Peyer's patch (tissue), 4 donors: ENCODE data around the gene ZNF311. TPM values are rescaled to one million over a fixed set of nuclear protein-coding genes. Genes with fewer than 3 reads are reported as not detected.
"Not testable (repeated sequence)": the region's sequence is repeated elsewhere in the genome, so short reads cannot be mapped to it uniquely, and the experiment has no call there.

Experiments used
- DNase-seq, 3 donors: peaks; one replicate each; pipeline ENCODE4 v3.0.0-alpha.2; 2017 to 2019
- H3K27ac ChIP-seq, 4 donors: fragments of 200-600 bp; sonication (generic); one replicate each; pipeline ENCODE4 v1.5.1; 2016 to 2019
- H3K27me3 ChIP-seq, 2 donors: fragments of 200-600 bp; sonication (generic); one replicate each; pipeline ENCODE4 v1.5.1; 2019
- H3K36me3 ChIP-seq, 3 donors: fragments of 200-600 bp; sonication (generic); one replicate each; pipeline ENCODE4 v1.5.1; 2016 to 2019
- H3K4me1 ChIP-seq, 4 donors: fragments of 200-600 bp; sonication (generic); one replicate each; pipeline ENCODE4 v1.5.1; 2016 to 2019
- H3K4me3 ChIP-seq, 4 donors: fragments of 200-600 bp; sonication (generic); 1 replicate in 3 of 4; 2 replicates in 1 of 4; pipeline ENCODE4 v1.5.1; 2016 to 2019; ENCODE audit warnings: mild to moderate bottlenecking in 1 of 4
- H3K9me3 ChIP-seq, 4 donors: fragments of 200-600 bp; sonication (generic); one replicate each; pipeline ENCODE4 v1.5.1; 2016 to 2019; ENCODE audit warnings: mild to moderate bottlenecking in 1 of 4
- CTCF ChIP-seq, 6 experiments: fragments of 450-650 bp in 4 of 6; fragments of 200-600 bp in 2 of 6; sonication (generic) in 1 of 6; IDR thresholded peaks; one replicate each; pipeline ENCODE4 v1.5.1; 2017 to 2019; ENCODE audit warnings: antibody characterized with exemption in 6 of 6, mild to moderate bottlenecking in 3 of 6, moderate library complexity in 1 of 6
- POLR2A ChIP-seq, 2 donors: fragments of 450-650 bp; IDR thresholded peaks; one replicate each; pipeline ENCODE4 v1.5.1; 2017; ENCODE audit warnings: antibody characterized with exemption in 2 of 2, mild to moderate bottlenecking in 2 of 2, moderate library complexity in 2 of 2
- total RNA-seq, 4 donors: library from RNA; depleted of rRNA; stranded (reverse); fragments of >200 nt; gene quantifications; one replicate each; pipeline ENCODE4 v1.1.0, GENCODE V29; 2016

Gene ZNF311
- total RNA-seq, 4 donors from 2014 or later = 1.2 to 1.4 (median 1.3) TPM; not detected in 1

- H3K9me3 ChIP-seq = peaks cover 0 to 7% (median 0%) of the 10 kb centered on the region in 4 donors
- no peaks in the 10 kb centered on the region for H3K36me3 ChIP-seq
- H3K27me3 ChIP-seq = no peaks in the 10 kb centered on the region
- H3K4me3 ChIP-seq = no peak overlapping the region
- no peak overlapping the region for H3K27ac ChIP-seq
- DNase-seq = no peak
- H3K4me1 ChIP-seq = no peaks in the 10 kb centered on the region
- no peak for TF ChIP-seq CTCF (IDR thresholded peaks at IDR 0.05)
- TF ChIP-seq POLR2A (IDR thresholded peaks at IDR 0.05) = no peak
Measured at GRCh38 chr6:28968476-28968875, 36.6 kb downstream of the ZNF311 start.

GRCh38 chr6:28965706-28966105 lies 39.4 kb downstream of the ZNF311 start:
- Histone ChIP-seq H3K4me3 (no peak overlapping the region), H3K27ac (no peak overlapping the region), H3K27me3 (no peaks in the 10 kb centered on the region), H3K36me3 (no peaks in the 10 kb centered on the region), H3K9me3 (peaks cover 0 to 7% (median 0%) of the 10 kb centered on the region in 4 donors), H3K4me1 (no peaks in the 10 kb centered on the region)
- no peak for TF ChIP-seq CTCF (IDR thresholded peaks at IDR 0.05)
- TF ChIP-seq POLR2A (IDR thresholded peaks at IDR 0.05) = no peak
- DNase-seq = no peak

- Histone ChIP-seq H3K4me1 (no peaks in the 10 kb centered on the region), H3K4me3 (no peak overlapping the region), H3K27ac (no peak overlapping the region), H3K36me3 (no peaks in the 10 kb centered on the region), H3K9me3 (no peaks in the 10 kb centered on the region), H3K27me3 (peaks cover 0 to 2% of the 10 kb centered on the region in 2 donors)
- no peak for DNase-seq
- TF ChIP-seq POLR2A (IDR thresholded peaks at IDR 0.05) (no peak), CTCF (IDR thresholded peaks at IDR 0.05) (no peak)
Measured at GRCh38 chr6:28960846-28961500, 44.1 kb downstream of the ZNF311 start.

GRCh38 chr6:28958561-28959243 lies 46.4 kb downstream of the ZNF311 start:
- DNase-seq, H3K9me3 ChIP-seq, H3K27ac ChIP-seq, H3K36me3 ChIP-seq, H3K27me3 ChIP-seq, H3K4me1 ChIP-seq, H3K4me3 ChIP-seq: not testable (repeated sequence)

GRCh38 chr6:28957795-28958314 lies 47.3 kb downstream of the ZNF311 start:
- not testable (repeated sequence) for H3K4me1 ChIP-seq, H3K27ac ChIP-seq, H3K4me3 ChIP-seq, H3K9me3 ChIP-seq, H3K27me3 ChIP-seq, H3K36me3 ChIP-seq, DNase-seq

GRCh38 chr6:28956331-28956730 lies 48.8 kb downstream of the ZNF311 start:
- Histone ChIP-seq H3K4me3 (no peak overlapping the region), H3K27me3 (peaks cover 0 to 2% of the 10 kb centered on the region in 2 donors), H3K36me3 (no peaks in the 10 kb centered on the region), H3K4me1 (no peaks in the 10 kb centered on the region), H3K9me3 (no peaks in the 10 kb centered on the region), H3K27ac (no peak overlapping the region)
- no peak for DNase-seq
- no peak for TF ChIP-seq POLR2A (IDR thresholded peaks at IDR 0.05)
- TF ChIP-seq CTCF (IDR thresholded peaks at IDR 0.05) = no peak
